HepG2 (cell line): ENCODE results near the gene SIX5. TPM values are rescaled to one million over a fixed set of nuclear protein-coding genes. Genes with fewer than 3 reads are reported as not detected.

ENCODE experiments used
- ATAC-seq: fragments of 200-7000 bp; cut with Tn5 transposase; 3 replicates; pipeline ENCODE4 v1.9.1; 2020; ENCODE audit warnings: mild to moderate bottlenecking, moderate library complexity
- BruUV-seq: library from RNA; stranded (reverse); fragments of 400-500 nt; replicated peaks from 2 replicates; lab custom pipeline; 2021; lab: Mats Ljungman, UMichigan
- CTCF ChIA-PET: fragments of 300-600 bp; formaldehyde crosslinking; extraction: SDS; loops from one replicate; lab custom pipeline; 2021; ENCODE audit warnings: low total read pairs, inconsistent platforms, low intra/inter-chr PET ratio; lab: Yijun Ruan, JAX
- POLR2A ChIA-PET: fragments of 350-600 bp; sonication (Branson Sonifier 250); formaldehyde crosslinking; loops from one replicate; lab custom pipeline; 2020; ENCODE audit warnings: antibody characterized with exemption, inconsistent platforms; lab: Yijun Ruan, JAX
- DNase-seq: peaks from one replicate; pipeline ENCODE4 v3.0.0-alpha.2; 2015; ENCODE audit warnings: low spot score
- FAIRE-seq: peaks from 3 replicates; lab custom pipeline; 2011; peaks lifted over from hg19 to GRCh38; lab: Jason Lieb, UNC
- H2AFZ ChIP-seq: one replicate; pipeline ENCODE4 v1.6.1; 2011; ENCODE audit warnings: low read length, inconsistent platforms
- H3K27ac ChIP-seq: fragments of 300-600 bp; 3 replicates; pipeline ENCODE4 v1.8.0; 2011; ENCODE audit warnings: mixed run types, mild to moderate bottlenecking, mixed read lengths, low read length, inconsistent platforms; ENCODE audit not compliant: insufficient read depth; ENCODE audit errors: extremely low read length
- H3K27me3 ChIP-seq, 2 experiments: fragments of 200-600 bp in 1 of 2; 2 replicates in 1 of 2; 3 replicates in 1 of 2; pipeline versions ENCODE4 v1.6.0 to v1.8.0; 2011; ENCODE audit warnings: low read length in 2 of 2, mild to moderate bottlenecking in 2 of 2, moderate library complexity in 2 of 2, inconsistent platforms in 1 of 2; ENCODE audit not compliant: insufficient read depth in 2 of 2, control insufficient read depth in 1 of 2
- H3K36me3 ChIP-seq, 2 experiments: fragments of 200-600 bp in 1 of 2; replicated peaks in 1 of 2; 2 replicates in 1 of 2; 3 replicates in 1 of 2; pipeline versions ENCODE4 v1.5.1 to v1.8.0; 2011; ENCODE audit warnings: low read length in 2 of 2, inconsistent platforms in 1 of 2; ENCODE audit not compliant: insufficient read depth in 2 of 2, control insufficient read depth in 1 of 2
- H3K4me1 ChIP-seq: 2 replicates; pipeline ENCODE4 v1.5.1; 2012; ENCODE audit warnings: low read length, inconsistent platforms; ENCODE audit not compliant: insufficient read depth
- H3K4me2 ChIP-seq: 2 replicates; pipeline ENCODE4 v1.6.0; 2011; ENCODE audit warnings: low read depth, low read length, inconsistent platforms
- H3K4me3 ChIP-seq, 3 experiments: fragments of 200-600 bp in 1 of 3; sonication (generic), shearing (Covaris generic) in 1 of 3; replicated peaks in 1 of 3; 2 replicates each; pipeline ENCODE4 v1.5.1; 2011 to 2016; ENCODE audit warnings: low read length in 3 of 3, inconsistent platforms in 2 of 3, low read depth in 2 of 3, mild to moderate bottlenecking in 2 of 3, control low read depth in 1 of 3, mixed read lengths in 1 of 3; ENCODE audit not compliant: insufficient read depth in 1 of 3
- H3K79me2 ChIP-seq: one replicate; pipeline ENCODE4 v1.6.1; 2011; ENCODE audit warnings: low read length, inconsistent platforms; ENCODE audit not compliant: insufficient read depth
- H3K9ac ChIP-seq: 2 replicates; pipeline ENCODE4 v1.6.0; 2011; ENCODE audit warnings: mild to moderate bottlenecking, low read depth, low read length, inconsistent platforms; ENCODE audit not compliant: insufficient read depth
- H3K9me3 ChIP-seq: 2 replicates; pipeline ENCODE4 v1.5.1; 2012; ENCODE audit warnings: mild to moderate bottlenecking, low read length
- H4K20me1 ChIP-seq: 2 replicates; pipeline ENCODE4 v1.6.0; 2011; ENCODE audit warnings: inconsistent platforms, mild to moderate bottlenecking, low read length, moderate library complexity; ENCODE audit not compliant: insufficient read depth
- ATF2 ChIP-seq: sonication (generic); formaldehyde crosslinking; IDR thresholded peaks from 2 replicates; pipeline ENCODE4 v1.4.0; 2020; ENCODE audit warnings: missing genetic modification reagents
- CBFB ChIP-seq: sonication (generic); formaldehyde crosslinking; IDR thresholded peaks from 2 replicates; pipeline ENCODE4 v1.4.0; 2020; ENCODE audit warnings: missing genetic modification reagents
- FOXA3 ChIP-seq: IDR thresholded peaks from 2 replicates; pipeline ENCODE4 v1.6.1; 2016; ENCODE audit warnings: missing genetic modification reagents, missing compliant biosample characterization
- HMGA1 ChIP-seq: sonication (generic); formaldehyde crosslinking; conservative IDR thresholded peaks from 2 replicates; pipeline ENCODE4 v1.4.0; 2020; ENCODE audit warnings: missing genetic modification reagents
- MAFG ChIP-seq: sonication (generic); formaldehyde crosslinking; IDR thresholded peaks from 2 replicates; pipeline ENCODE4 v1.5.1; 2020; ENCODE audit warnings: mild to moderate bottlenecking, missing genetic modification reagents
- MED13 ChIP-seq: sonication (generic); formaldehyde crosslinking; IDR thresholded peaks from 2 replicates; pipeline ENCODE4 v1.5.0; 2020; ENCODE audit warnings: missing genetic modification reagents
- NFKBIZ ChIP-seq: IDR thresholded peaks from 2 replicates; pipeline ENCODE4 v1.6.1; 2018; ENCODE audit warnings: missing genetic modification reagents, missing compliant biosample characterization
- PLRG1 ChIP-seq: fragments of 450-650 bp; conservative IDR thresholded peaks from 2 replicates; pipeline ENCODE4 v1.6.1; 2016
- SMAD3 ChIP-seq: sonication (generic); formaldehyde crosslinking; IDR thresholded peaks from 2 replicates; pipeline ENCODE4 v1.4.0; 2020; ENCODE audit warnings: missing genetic modification reagents
- TBL1XR1 ChIP-seq: fragments of 150-350 bp; IDR thresholded peaks from 2 replicates; pipeline ENCODE4 v1.6.1; 2014; ENCODE audit warnings: borderline replicate concordance, low read length; ENCODE audit not compliant: partially characterized antibody
- ZBTB39 ChIP-seq: sonication (generic); formaldehyde crosslinking; IDR thresholded peaks from 2 replicates; pipeline ENCODE4 v1.5.0; 2020; ENCODE audit warnings: missing genetic modification reagents
- ZKSCAN1 ChIP-seq: fragments of 150-350 bp; IDR thresholded peaks from 2 replicates; pipeline ENCODE4 v1.6.1; 2014; ENCODE audit warnings: low read length
- ZNF263 ChIP-seq: sonication (generic); formaldehyde crosslinking; IDR thresholded peaks from 2 replicates; pipeline ENCODE4 v1.4.0; 2020; ENCODE audit warnings: missing genetic modification reagents
- ZNF367 ChIP-seq: sonication (generic); formaldehyde crosslinking; IDR thresholded peaks from 2 replicates; pipeline ENCODE4 v1.4.0; 2020; ENCODE audit warnings: missing genetic modification reagents, borderline replicate concordance
- ZNF772 ChIP-seq: sonication (generic); formaldehyde crosslinking; IDR thresholded peaks from 2 replicates; pipeline ENCODE4 v1.5.0; 2020; ENCODE audit warnings: mild to moderate bottlenecking, missing genetic modification reagents
- ZNF790 ChIP-seq: sonication (generic); formaldehyde crosslinking; IDR thresholded peaks from 2 replicates; pipeline ENCODE4 v1.8.0; 2022; ENCODE audit warnings: missing genetic modification reagents, mild to moderate bottlenecking, borderline replicate concordance
- ZNF878 ChIP-seq: sonication (generic); formaldehyde crosslinking; IDR thresholded peaks from 2 replicates; pipeline ENCODE4 v1.8.1; 2023; ENCODE audit warnings: mild to moderate bottlenecking, missing genetic modification reagents, moderate library complexity
- WGBS: methylation state at CpG from one replicate; pipeline ENCODE4 v1.1.6; 2017; ENCODE audit warnings: low lambda C conversion rate; 5-methylcytosine and 5-hydroxymethylcytosine counted together
- in situ Hi-C: cut with HindIII; loops from 2 replicates; pipeline ENCODE4 v1.10.0; 2017; ENCODE audit warnings: low pct_unique_long_range_greater_than_20kb; ENCODE audit not compliant: extremely low pct_ligation_motif_present
- intact Hi-C: fragments of 100-400 bp; cut with micrococcal nuclease; formaldehyde crosslinking; loops from one replicate; pipeline ENCODE4 v1.10.0; 2022; ENCODE audit not compliant: unreplicated experiment
- polyA plus RNA-seq, 8 experiments: library from polyadenylated mRNA; depleted of rRNA in 3 of 8; stranded (reverse) in 7 of 8; unstranded in 1 of 8; fragments of >200 nt; fragmentation: Illumina TruSeq in 4 of 8; extraction: Trizol in 4 of 8; gene quantifications; 2 replicates each; pipeline versions ENCODE4 v1.2.1 to v1.2.3, GENCODE V29; 2011 to 2016; ENCODE audit warnings: low read depth in 4 of 8, missing spikeins in 1 of 8, mixed read lengths in 1 of 8; ENCODE audit not compliant: insufficient read depth in 1 of 8
- total RNA-seq, 5 experiments: library from RNA; depleted of rRNA; stranded (reverse); fragments of >200 nt; fragmentation: Illumina TruSeq; extraction: Trizol; gene quantifications; 2 replicates each; pipeline ENCODE4 v1.2.3, GENCODE V29; 2016; ENCODE audit warnings: low read depth in 1 of 5

SIX5 gene
- total and polyA plus RNA-seq, 2 of the 13 experiments (the other 11 are each of a cell fraction or from before 2014, with no cell fraction given), result 7.7 to 10.5 TPM

DNA sequence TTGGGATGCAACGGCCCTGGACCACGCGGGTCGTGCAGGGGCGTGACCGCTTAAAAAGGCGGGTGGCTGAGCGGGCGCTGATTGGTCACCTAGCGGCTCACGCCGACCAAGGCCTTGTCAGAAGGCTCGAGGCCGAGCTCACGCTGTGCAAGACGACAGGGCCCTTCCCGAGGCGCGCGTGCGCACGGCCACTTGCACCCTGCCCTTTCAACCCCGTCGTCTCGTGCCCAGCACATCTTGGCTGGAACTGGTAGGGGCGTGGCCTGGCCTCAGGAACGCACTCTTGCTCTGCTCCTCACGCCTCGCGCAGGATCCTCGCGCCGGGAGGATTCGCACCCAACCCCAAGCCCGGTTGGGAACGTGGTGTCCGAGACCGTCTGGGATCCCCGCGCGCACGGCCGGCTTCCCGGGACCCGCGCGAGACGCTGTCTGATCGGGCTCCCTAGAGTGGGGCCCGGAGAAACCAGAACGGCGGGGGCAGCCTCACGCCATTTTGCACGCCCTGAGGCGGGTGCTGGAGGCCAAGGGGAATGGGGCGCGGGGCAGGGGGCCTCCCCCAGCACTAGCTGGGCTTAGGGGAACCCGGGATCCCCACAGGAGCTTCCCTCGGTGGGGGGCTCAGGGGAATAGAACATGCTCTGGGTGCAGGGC is 35.8 kb downstream of the SIX5 start, which contains the start of gene MEIOSIN (continued):
- TF ChIP-seq NFKBIZ (CRISPR knock-in tag) (no peak), ZNF878 (no peak), MAFG (CRISPR knock-in tag) (no peak)

- H3K27ac ChIP-seq, result peak within 1 kb of the TSS; percentile 50
- under 1% methylated on average over 47 of the region's 48 CpGs for WGBS
- FAIRE-seq (peak; percentile 96), DNase-seq (peak; percentile 96), ATAC-seq (peak; percentile 98)
- H3K4me3 ChIP-seq, result peak within 1 kb of the TSS; percentile 85 to 94 (median 90)
- no peaks in the 10 kb centered on the region for H3K36me3 ChIP-seq
- H3K79me2 ChIP-seq, result peaks cover 30% of the 10 kb centered on the region
- POLR2A ChIA-PET, result interaction anchor here (0.6 to 2.9 kb wide), 12 partner anchors 9 to 173 kb away, joined by 3 to 33 read pairs (median 4); partner anchors contain the start of genes QPCTL, SIX5 and SNRPD2
- H3K27me3 ChIP-seq, result peaks cover 0 to 4% of the 10 kb centered on the region in 2 experiments; a peak in 1 of 5 replicates
- H3K4me2 ChIP-seq, result peak within 1 kb of the TSS; percentile 90
- CTCF ChIA-PET, result no interaction called here
- peak within 1 kb of the TSS; percentile 90 for H3K9ac ChIP-seq
- H3K9me3 ChIP-seq, result no peaks in the 10 kb centered on the region
- H2AFZ ChIP-seq, result peak within 1 kb of the TSS; percentile 62
- in situ Hi-C loops (no loop called here), intact Hi-C loops (loop anchor here (5.0 kb wide), 1 partner anchor 37 kb away; the partner anchor contains the start of gene SIX5)
- no TSS peak for BruUV-seq
- H3K4me1 ChIP-seq, result peaks cover 40% of the 10 kb centered on the region
- no peaks in the 10 kb centered on the region for H4K20me1 ChIP-seq
- TF ChIP-seq SMAD3 (CRISPR knock-in tag), result no peak
- TF ChIP-seq FOXA3 (CRISPR knock-in tag), result peak; percentile 41; the same call in 1 of the 2 replicates
- no peak for TF ChIP-seq ZNF790 (CRISPR knock-in tag)
- 0 out of 2 replicates have a peak, but pooled peaks have one; percentile 25 for TF ChIP-seq ATF2 (CRISPR knock-in tag)
- no peak for TF ChIP-seq TBL1XR1
- TF ChIP-seq ZNF367, result no peak
- no peak; the same call in 1 of the 2 replicates for TF ChIP-seq ZNF772 (CRISPR knock-in tag)
- no peak; the same call in 1 of the 2 replicates for TF ChIP-seq MED13 (CRISPR knock-in tag)
- TF ChIP-seq CBFB, result no peak
- TF ChIP-seq HMGA1 (CRISPR knock-in tag), result no peak
- no peak for TF ChIP-seq ZBTB39 (CRISPR knock-in tag)
- TF ChIP-seq PLRG1, result no peak
- no peak; the same call in 1 of the 2 replicates for TF ChIP-seq ZNF263 (CRISPR knock-in tag)
- no peak for TF ChIP-seq ZKSCAN1
Measured at GRCh38 chr19:45730368-45731288, 38.4 kb downstream of the SIX5 start, which contains the start of gene FBXO46. Gene FBXO46, minus strand, starts transcription at chr19:45730896. Its CDS starts 17,401 bp downstream, at chr19:45713495.
